Aorta (tissue), 5 donors: ENCODE results near the gene FBN2. TPM values are rescaled to one million over a fixed set of nuclear protein-coding genes. Genes with fewer than 3 reads are reported as not detected.

ENCODE experiments used
- ATAC-seq: fragments of 200-7000 bp; cut with Tn5 transposase; one replicate; pipeline ENCODE4 v1.9.1; 2022; ENCODE audit warnings: moderate library complexity; ENCODE audit not compliant: low FRiP score
- DNase-seq, 2 donors: peaks; one replicate each; pipeline ENCODE4 v3.0.0-alpha.2; 2020
- H3K27ac ChIP-seq, 2 donors: one replicate each; pipeline ENCODE4 v1.5.1; 2013; ENCODE audit warnings: low read length in 2 of 2, mild to moderate bottlenecking in 2 of 2, moderate library complexity in 2 of 2, control low read depth in 1 of 2, inconsistent platforms in 1 of 2, low read depth in 1 of 2
- H3K27me3 ChIP-seq, 2 donors: one replicate each; pipeline ENCODE4 v1.6.1; 2013; ENCODE audit warnings: control low read depth in 1 of 2, low read length in 1 of 2, mild to moderate bottlenecking in 1 of 2, moderate library complexity in 1 of 2; ENCODE audit not compliant: insufficient read depth in 2 of 2, control insufficient read depth in 1 of 2
- H3K36me3 ChIP-seq, 2 donors: one replicate each; pipeline ENCODE4 v1.6.1; 2013; ENCODE audit warnings: control low read depth in 1 of 2, low read length in 1 of 2, mild to moderate bottlenecking in 1 of 2; ENCODE audit not compliant: insufficient read depth in 2 of 2, control insufficient read depth in 1 of 2
- H3K4me1 ChIP-seq, 2 donors: one replicate each; pipeline ENCODE4 v1.6.1; 2013; ENCODE audit warnings: low read length in 2 of 2, control low read depth in 1 of 2, mild to moderate bottlenecking in 1 of 2, moderate library complexity in 1 of 2; ENCODE audit not compliant: insufficient read depth in 2 of 2, control insufficient read depth in 1 of 2
- H3K4me3 ChIP-seq, 2 donors: one replicate each; pipeline ENCODE4 v1.5.1; 2013; ENCODE audit warnings: low read length in 2 of 2, control low read depth in 1 of 2, mild to moderate bottlenecking in 1 of 2
- H3K9me3 ChIP-seq: one replicate; pipeline ENCODE4 v1.6.1; 2013; ENCODE audit warnings: mild to moderate bottlenecking, low read length; ENCODE audit not compliant: control insufficient read depth
- WGBS, 2 donors: extraction: QIAGEN DNeasy Blood & Tissue Kit; methylation state at CpG; one replicate each; pipeline ENCODE4 v1.1.7; 2013; 5-methylcytosine and 5-hydroxymethylcytosine counted together
- intact Hi-C, 2 donors: fragments of 100-400 bp; cut with DNase I; formaldehyde crosslinking; loops; one replicate each; pipeline versions ENCODE4 v1.14.2 to v1.15.0; 2022
- polyA plus RNA-seq, 2 donors: library from polyadenylated mRNA; stranded (reverse); fragments of 200-250 nt; gene quantifications; one replicate each; pipeline ENCODE4 v1.2.3, GENCODE V29; 2013
- total RNA-seq, 2 donors: library from RNA; stranded (reverse); fragmentation: NEBNext Ultra II Directional; extraction: Animal tissue kit (Norgen Biotek cat#: 25700); gene quantifications; one replicate each; pipeline ENCODE4 v1.2.1, GENCODE V29; 2021
- donor health status: healthy with polysubstance abuse.
- donor health status: Bipolar disorder and iron deficiency.
- donor health status: DM: no; HTN: no; CAD: no.
- donor health status: DM: no; HTN: no; CAD: no.
- donor health status: DM: yes; HTN: yes; CAD: no.

FBN2 gene
- total and polyA plus RNA-seq, 4 donors = 0.25 to 1.5 (median 0.84) TPM; not detected in 1

GRCh38 chr5:128435861-128436260 is 102.2 kb downstream of the FBN2 start:
- Histone ChIP-seq H3K9me3 (no peaks in the 10 kb centered on the region), H3K4me1 (no peaks in the 10 kb centered on the region), H3K27ac (no peak overlapping the region), H3K36me3 (no peaks in the 10 kb centered on the region), H3K27me3 (no peaks in the 10 kb centered on the region), H3K4me3 (no peak overlapping the region)
- DNase-seq (no peak), ATAC-seq (no peak)
- WGBS, 2 donors = 47 to 52% methylated on average over 4 of the region's 4 CpGs
- intact Hi-C loops = no loop called here

- DNase-seq (no peak), ATAC-seq (no peak)
- no peaks in the 10 kb centered on the region for H3K27me3 ChIP-seq
- no peak overlapping the region for H3K27ac ChIP-seq
- H3K4me1 ChIP-seq = no peaks in the 10 kb centered on the region
- intact Hi-C loops = no loop called here
- H3K4me3 ChIP-seq = no peak overlapping the region
- no peaks in the 10 kb centered on the region for H3K9me3 ChIP-seq
- no peaks in the 10 kb centered on the region for H3K36me3 ChIP-seq
Observed at GRCh38 chr5:128434993-128435392, 103.1 kb downstream of the FBN2 start.

GRCh38 chr5:128432913-128433440 is 105.1 kb downstream of the FBN2 start:
- ATAC-seq = no peak
- WGBS, 2 donors = 92 to 98% methylated on average over 2 of the region's 2 CpGs
- intact Hi-C loops = no loop called here
- Histone ChIP-seq H3K9me3 (no peaks in the 10 kb centered on the region), H3K27me3 (no peaks in the 10 kb centered on the region), H3K36me3 (no peaks in the 10 kb centered on the region), H3K4me1 (no peaks in the 10 kb centered on the region), H3K4me3 (no peak overlapping the region), H3K27ac (no peak overlapping the region)
- DNase-seq = no peak

- Histone ChIP-seq H3K9me3 (no peaks in the 10 kb centered on the region), H3K27ac (no peak overlapping the region), H3K4me3 (no peak overlapping the region), H3K27me3 (no peaks in the 10 kb centered on the region), H3K4me1 (no peaks in the 10 kb centered on the region), H3K36me3 (no peaks in the 10 kb centered on the region)
- ATAC-seq = no peak
- intact Hi-C loops = no loop called here
- WGBS, 2 donors = 94 to 100% methylated on average over 1 of the region's 1 CpG
- no peak for DNase-seq
Observed at GRCh38 chr5:128427921-128428320, 110.1 kb downstream of the FBN2 start.

- Histone ChIP-seq H3K27ac (no peak overlapping the region), H3K36me3 (no peaks in the 10 kb centered on the region), H3K27me3 (no peaks in the 10 kb centered on the region), H3K4me3 (no peak overlapping the region), H3K4me1 (no peaks in the 10 kb centered on the region), H3K9me3 (no peaks in the 10 kb centered on the region)
- intact Hi-C loops = no loop called here
- ATAC-seq (no peak), DNase-seq (no peak)
- WGBS, 2 donors = 67 to 75% methylated on average over 5 of the region's 5 CpGs
Observed at GRCh38 chr5:128426090-128426534, 111.9 kb downstream of the FBN2 start.

GRCh38 chr5:128424646-128425045 is 113.4 kb downstream of the FBN2 start:
- DNase-seq (no peak), ATAC-seq (no peak)
- H3K4me3 ChIP-seq = no peak overlapping the region
- no peaks in the 10 kb centered on the region for H3K27me3 ChIP-seq
- no peaks in the 10 kb centered on the region for H3K36me3 ChIP-seq
- H3K9me3 ChIP-seq = no peaks in the 10 kb centered on the region
- intact Hi-C loops = no loop called here
- no peak overlapping the region for H3K27ac ChIP-seq
- no peaks in the 10 kb centered on the region for H3K4me1 ChIP-seq

GRCh38 chr5:128422612-128423011 is 115.4 kb downstream of the FBN2 start:
- no peak overlapping the region for H3K27ac ChIP-seq
- H3K9me3 ChIP-seq = no peaks in the 10 kb centered on the region
- no peaks in the 10 kb centered on the region for H3K36me3 ChIP-seq
- intact Hi-C loops = no loop called here
- no peaks in the 10 kb centered on the region for H3K4me1 ChIP-seq
- no peak for DNase-seq
- H3K27me3 ChIP-seq = no peaks in the 10 kb centered on the region
- no peak for ATAC-seq
- H3K4me3 ChIP-seq = no peak overlapping the region

- H3K36me3 ChIP-seq = no peaks in the 10 kb centered on the region
- no peaks in the 10 kb centered on the region for H3K9me3 ChIP-seq
- H3K4me3 ChIP-seq = no peak overlapping the region
- H3K27me3 ChIP-seq = no peaks in the 10 kb centered on the region
- DNase-seq (no peak), ATAC-seq (no peak)
- H3K27ac ChIP-seq = no peak overlapping the region
- intact Hi-C loops = no loop called here
- H3K4me1 ChIP-seq = no peaks in the 10 kb centered on the region
Observed at GRCh38 chr5:128414469-128414868, 123.6 kb downstream of the FBN2 start.

- 21 to 33% methylated on average over 2 of the region's 2 CpGs for WGBS, 2 donors
- no peak for ATAC-seq
Observed at GRCh38 chr5:128413356-128413755, 124.7 kb downstream of the FBN2 start.

More at GRCh38 chr5:128413356-128413755, 124.7 kb downstream of the FBN2 start:
- no peak for DNase-seq
- Histone ChIP-seq H3K4me3 (no peak overlapping the region), H3K9me3 (no peaks in the 10 kb centered on the region), H3K27me3 (no peaks in the 10 kb centered on the region), H3K27ac (no peak overlapping the region), H3K36me3 (no peaks in the 10 kb centered on the region), H3K4me1 (no peaks in the 10 kb centered on the region)
- intact Hi-C loops = no loop called here
